Cerebellar cortex (tissue), 1 donor: ENCODE measurements around the gene ACOT7.
"Not testable (repeated sequence)": the region's sequence is repeated elsewhere in the genome, so short reads cannot be mapped to it uniquely, and the experiment has no call there.

Source experiments
- DNase-seq: peaks from one replicate; pipeline ENCODE4 v3.0.0-alpha.2; 2015; ENCODE audit warnings: low spot score

ACOT7 gene

GRCh38 chr1:6396998-6397397, 3.4 kb upstream of the ACOT7 start:
- DNase-seq: no peak

DNA sequence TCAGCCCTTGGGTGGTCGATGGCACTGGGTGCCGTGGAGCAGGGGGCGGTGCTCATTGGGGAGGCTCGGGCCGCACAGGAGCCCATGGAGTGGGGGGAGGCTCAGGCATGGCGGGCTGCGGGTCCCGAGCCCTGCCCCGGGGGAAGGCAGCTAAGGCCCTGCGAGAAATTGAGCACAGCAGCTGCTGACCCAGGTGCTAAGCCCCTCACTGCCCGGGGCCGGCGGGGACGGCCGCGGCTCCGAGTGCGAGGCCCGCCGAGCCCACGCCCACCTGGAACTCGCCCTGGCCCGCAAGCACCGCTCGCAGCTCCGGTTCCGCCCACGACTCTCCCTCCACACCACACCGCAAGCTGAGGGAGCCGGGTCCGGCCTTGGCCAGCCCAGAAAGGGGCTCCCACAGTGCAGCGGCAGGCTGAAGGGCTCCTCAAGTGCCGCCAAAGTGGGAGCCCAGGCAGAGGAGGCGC, 2.2 kb upstream of the ACOT7 start:
- not testable (repeated sequence) for DNase-seq

- not testable (repeated sequence) for DNase-seq
Measured at GRCh38 chr1:6395130-6395529, 1.6 kb upstream of the ACOT7 start.

- DNase-seq: no peak
Measured at GRCh38 chr1:6392809-6393399, 663 bp downstream of the ACOT7 start.

DNA sequence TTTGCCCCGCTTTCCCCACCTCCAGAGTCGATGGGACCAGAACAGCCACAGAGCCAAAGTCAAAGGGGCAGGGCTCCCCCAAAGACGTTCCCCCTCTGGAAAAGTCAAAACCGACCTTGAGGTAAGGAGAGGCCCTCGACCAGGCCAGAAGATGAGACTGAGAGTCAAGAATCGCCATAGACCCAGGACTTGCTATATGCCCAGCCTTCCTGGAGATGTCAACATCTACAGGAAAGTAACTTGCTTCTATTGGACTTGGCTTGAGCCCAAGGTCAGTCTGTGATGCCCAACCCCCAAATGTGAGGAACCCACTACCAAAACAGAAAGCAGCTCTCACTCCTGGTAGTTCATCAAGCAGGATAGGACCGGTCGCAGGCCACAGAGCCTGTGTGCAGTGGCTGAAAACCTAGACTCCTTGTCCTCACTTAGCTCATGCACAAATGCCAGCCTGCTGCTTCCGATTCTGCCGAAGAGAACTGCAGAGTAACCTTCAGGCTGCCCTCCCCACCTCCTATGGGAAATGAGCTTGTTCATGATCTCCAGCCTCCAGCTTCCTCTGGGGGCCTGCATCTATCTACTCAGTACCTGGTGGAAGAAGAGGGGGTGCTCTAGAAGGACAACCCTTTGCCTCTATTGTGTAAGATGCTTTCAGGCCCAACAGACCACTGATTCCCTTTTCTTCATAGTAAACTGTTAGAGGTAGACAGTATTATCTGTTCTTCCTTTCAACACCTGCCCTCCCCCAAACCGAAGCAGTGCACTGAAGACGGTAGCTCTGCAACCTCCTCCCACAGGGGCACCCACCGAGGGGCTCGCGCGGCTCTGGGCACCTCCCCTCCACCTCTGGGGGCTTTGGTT, 1.4 kb downstream of the ACOT7 start:
- peak; percentile 48 for DNase-seq

GRCh38 chr1:6389971-6390370, 3.6 kb downstream of the ACOT7 start:
- no peak for DNase-seq

- no peak for DNase-seq
Measured at GRCh38 chr1:6386371-6386949, 7.1 kb downstream of the ACOT7 start.

DNA sequence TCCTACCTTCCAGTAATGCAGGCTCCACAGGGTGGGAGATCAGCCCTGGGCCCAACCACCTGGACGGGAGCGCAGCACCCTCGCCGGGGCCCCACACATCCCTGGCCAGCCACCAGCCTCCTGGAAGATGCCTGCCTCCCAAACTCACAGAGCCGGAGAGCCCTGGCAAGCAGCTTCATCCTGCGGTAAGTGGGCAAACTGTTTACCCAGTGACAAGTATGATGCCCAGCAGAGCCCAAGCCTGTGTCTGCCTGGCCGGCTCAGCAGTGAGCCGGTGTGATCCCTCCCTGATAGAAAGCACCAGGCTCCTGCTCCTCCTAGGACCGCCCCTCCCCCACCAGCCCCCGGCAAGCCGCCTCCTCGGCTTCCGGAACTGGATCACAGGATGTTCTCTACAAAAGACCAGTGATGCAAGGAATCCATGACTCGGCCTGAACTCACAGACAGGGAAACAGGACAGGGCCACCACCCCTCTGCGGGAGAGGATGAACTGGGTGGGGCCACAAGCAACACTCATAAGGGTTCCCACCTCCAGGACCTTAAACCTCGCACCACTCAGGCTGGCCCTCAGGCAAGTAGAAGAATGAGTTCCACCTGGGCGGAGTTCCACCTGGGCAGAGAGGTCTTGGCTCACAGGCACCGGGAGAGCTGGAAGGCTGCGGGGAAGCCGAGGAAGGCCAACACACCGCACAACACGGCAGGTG, 7.9 kb downstream of the ACOT7 start:
- peak; percentile 64 for DNase-seq

- DNase-seq: no peak
Measured at GRCh38 chr1:6384962-6385361, 8.6 kb downstream of the ACOT7 start.

GRCh38 chr1:6384135-6384534, 9.4 kb downstream of the ACOT7 start:
- DNase-seq: no peak

DNA sequence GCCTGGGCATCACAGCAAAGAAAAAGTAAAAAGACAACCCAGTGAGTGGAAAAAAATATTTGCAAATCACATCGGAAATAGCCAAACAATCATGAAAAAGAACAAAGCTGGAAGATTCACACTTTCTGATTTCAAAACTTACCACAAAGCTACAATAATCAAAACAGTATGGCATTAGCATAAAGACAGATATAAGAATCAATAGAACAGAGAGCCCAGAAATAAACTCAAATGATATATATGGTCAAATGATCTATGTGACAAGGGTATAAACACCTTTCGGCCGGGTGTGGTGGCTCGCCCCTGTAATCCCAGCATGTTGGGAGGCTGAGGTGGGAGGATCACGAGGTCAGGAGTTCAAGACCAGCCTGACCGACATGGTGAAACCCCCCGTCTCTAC, 13.5 kb downstream of the ACOT7 start:
- DNase-seq: no peak

GRCh38 chr1:6378096-6378746, 15.3 kb downstream of the ACOT7 start:
- DNase-seq: no peak

DNA sequence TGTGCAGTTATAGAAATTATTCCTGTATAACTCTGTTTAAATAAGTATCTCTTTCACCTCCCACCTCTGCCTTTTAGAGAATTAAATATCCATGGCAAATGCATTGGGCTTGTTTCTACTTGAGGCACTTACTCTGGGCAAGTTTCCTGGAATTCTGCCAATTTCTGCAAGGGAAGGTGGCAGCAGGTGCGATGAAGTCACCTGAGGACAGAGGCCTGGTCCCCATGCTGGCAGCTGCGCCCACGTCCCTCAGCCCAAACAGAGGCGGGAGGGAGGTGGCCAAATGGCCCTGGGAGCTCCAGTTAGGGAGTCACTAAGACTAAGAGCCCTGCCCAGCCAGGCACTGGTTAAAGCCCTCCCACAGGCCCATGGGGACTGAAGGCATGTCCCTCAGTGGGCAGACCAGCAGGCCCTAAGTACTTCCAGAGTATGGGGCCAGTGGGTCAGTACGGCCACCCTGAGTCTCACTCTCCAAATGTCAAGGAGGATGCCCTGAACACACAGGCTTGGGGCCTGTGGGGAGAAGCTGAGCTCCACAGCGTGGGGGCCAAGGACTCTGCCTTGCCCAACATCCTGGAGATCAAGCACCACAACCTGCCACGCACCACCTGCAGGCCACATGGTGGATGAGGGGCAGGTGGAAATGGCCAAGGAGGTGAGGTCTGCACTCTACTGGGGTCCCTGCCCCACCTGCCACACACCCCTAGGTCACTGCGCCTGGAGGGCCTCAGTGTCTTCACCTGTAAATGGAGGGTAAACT, 19.4 kb downstream of the ACOT7 start:
- DNase-seq: no peak

GRCh38 chr1:6372236-6372635, 21.3 kb downstream of the ACOT7 start:
- not testable (repeated sequence) for DNase-seq

GRCh38 chr1:6370006-6370405, 23.6 kb downstream of the ACOT7 start:
- no peak for DNase-seq

- DNase-seq: no peak
Measured at GRCh38 chr1:6367381-6368012, 26.1 kb downstream of the ACOT7 start.

GRCh38 chr1:6365047-6365446, 28.5 kb downstream of the ACOT7 start:
- DNase-seq: no peak

- DNase-seq: peak; percentile 71
Measured at GRCh38 chr1:6363085-6363884, 30.3 kb downstream of the ACOT7 start.

DNA sequence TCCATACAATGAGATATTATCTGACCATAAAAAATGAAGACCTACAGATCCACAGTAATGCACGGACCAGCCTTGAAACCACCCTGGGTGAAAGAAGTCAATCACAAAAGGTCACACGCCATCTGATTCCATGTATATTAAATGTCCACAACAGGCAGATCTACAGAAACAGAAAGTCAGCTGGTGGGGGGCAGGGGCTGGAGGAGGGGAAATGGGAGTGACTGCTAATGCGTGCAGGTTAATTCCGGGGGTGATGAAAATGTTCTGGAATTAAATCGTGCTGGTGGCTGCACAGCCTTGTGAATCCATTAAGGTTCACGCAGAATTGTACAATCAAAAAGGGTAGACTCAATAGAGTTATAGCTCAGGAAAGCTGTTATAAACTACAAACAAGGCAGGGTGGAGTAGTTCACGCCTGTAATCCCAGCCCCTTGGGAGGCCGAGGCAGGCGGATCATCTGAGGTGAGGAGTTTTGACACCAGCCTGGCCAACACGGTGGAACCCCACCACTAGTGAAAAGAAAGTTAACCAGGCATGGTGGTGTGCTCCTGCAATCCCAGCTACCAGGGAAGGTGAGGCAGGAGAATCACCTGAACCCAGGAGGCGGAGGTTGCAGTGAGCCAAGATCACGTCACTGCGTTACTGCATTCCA, 32.3 kb downstream of the ACOT7 start:
- no peak for DNase-seq
